IgD-negative memory B cell (primary cell): Measurements from ENCODE around the gene CD7. TPM values are rescaled to one million over a fixed set of nuclear protein-coding genes. Genes with fewer than 3 reads are reported as not detected.
A peak's percentile ranks its signal among the peaks of the same experiment; 100 is the strongest.

ENCODE experiments used
- H3K27ac Mint-ChIP-seq, 3 donors: one replicate each; pipeline ENCODE4 v1.8.0; 2020 to 2022; ENCODE audit warnings: mild to moderate bottlenecking in 3 of 3, mixed read lengths in 3 of 3, moderate library complexity in 1 of 3
- H3K27me3 Mint-ChIP-seq: one replicate; pipeline ENCODE4 v1.8.0; 2021; ENCODE audit warnings: mixed read lengths
- H3K36me3 Mint-ChIP-seq: one replicate; pipeline ENCODE4 v1.8.0; 2020; ENCODE audit warnings: mild to moderate bottlenecking, mixed read lengths
- H3K4me1 Mint-ChIP-seq, 3 donors: one replicate each; pipeline ENCODE4 v1.8.0; 2020 to 2022; ENCODE audit warnings: mixed read lengths in 3 of 3, mild to moderate bottlenecking in 1 of 3
- H3K4me3 Mint-ChIP-seq, 4 donors: one replicate each; pipeline ENCODE4 v1.8.0; 2020 to 2022; ENCODE audit warnings: mild to moderate bottlenecking in 4 of 4, mixed read lengths in 4 of 4, moderate library complexity in 3 of 4
- H3K9me3 Mint-ChIP-seq, 3 donors: one replicate each; pipeline ENCODE4 v1.8.0; 2020 to 2021; ENCODE audit warnings: mixed read lengths in 3 of 3, mild to moderate bottlenecking in 1 of 3
- polyA plus RNA-seq: library from polyadenylated mRNA; unstranded; fragments of 300-500 nt; fragmentation: Illumina TruSeq; gene quantifications from one replicate; pipeline ENCODE4 v1.2.3, GENCODE V29; 2021

The CD7 gene
- polyA plus RNA-seq, 1 donor from 2014 or later, result 4.4 TPM

DNA sequence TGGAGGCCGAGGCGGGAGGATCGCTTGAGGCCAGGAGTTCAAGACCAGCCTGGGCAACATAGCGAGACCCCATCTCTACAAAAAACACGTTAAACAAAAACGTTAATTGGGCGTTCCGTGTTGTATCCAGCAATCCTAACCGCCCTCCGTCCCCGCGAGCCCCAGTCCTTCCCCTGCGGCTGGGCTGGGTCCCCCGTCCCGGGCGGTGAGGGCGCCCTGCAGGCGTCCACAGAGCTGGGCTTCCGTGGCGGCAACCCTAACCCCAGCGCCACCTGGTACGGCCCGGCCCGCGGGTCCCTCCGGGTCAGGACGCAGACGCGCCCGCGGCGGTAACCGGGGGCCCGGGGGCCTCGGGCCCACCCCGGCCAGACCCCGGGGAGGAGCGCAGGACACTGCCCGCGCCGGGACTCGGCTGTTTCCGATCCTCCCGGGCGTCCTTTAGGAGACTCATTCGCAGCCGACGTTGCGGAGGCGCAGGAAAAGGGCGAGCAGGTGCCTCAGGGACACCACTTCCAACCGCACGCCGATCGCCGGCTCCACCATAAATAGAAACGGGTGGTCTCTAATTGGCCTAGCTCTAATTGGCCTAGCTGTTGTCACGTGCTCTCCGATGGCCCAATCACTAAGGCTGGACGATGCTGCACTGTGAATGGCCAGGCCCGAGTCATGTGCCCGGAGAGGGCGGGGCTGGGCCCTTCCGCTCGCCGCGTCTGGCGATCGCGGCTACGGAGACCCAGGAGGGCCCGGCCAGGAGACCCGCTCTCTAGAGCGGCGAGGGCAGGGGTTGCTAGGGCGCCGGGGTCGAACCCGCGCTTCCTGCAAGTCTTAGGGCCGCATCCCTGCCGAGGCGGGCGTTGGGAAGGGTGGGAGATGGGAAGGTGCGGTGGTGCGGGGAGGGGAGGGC is 24.9 kb downstream of the CD7 start:
- Mint-ChIP-seq H3K9me3 (no peaks in the 10 kb centered on the region), H3K4me3 (peak overlapping the region; percentile 88 to 96 (median 92)), H3K36me3 (no peaks in the 10 kb centered on the region), H3K27me3 (no peaks in the 10 kb centered on the region), H3K4me1 (peaks cover 22 to 29% (median 23%) of the 10 kb centered on the region in 3 donors), H3K27ac (peak overlapping the region; percentile 91 to 97 (median 95))

DNA sequence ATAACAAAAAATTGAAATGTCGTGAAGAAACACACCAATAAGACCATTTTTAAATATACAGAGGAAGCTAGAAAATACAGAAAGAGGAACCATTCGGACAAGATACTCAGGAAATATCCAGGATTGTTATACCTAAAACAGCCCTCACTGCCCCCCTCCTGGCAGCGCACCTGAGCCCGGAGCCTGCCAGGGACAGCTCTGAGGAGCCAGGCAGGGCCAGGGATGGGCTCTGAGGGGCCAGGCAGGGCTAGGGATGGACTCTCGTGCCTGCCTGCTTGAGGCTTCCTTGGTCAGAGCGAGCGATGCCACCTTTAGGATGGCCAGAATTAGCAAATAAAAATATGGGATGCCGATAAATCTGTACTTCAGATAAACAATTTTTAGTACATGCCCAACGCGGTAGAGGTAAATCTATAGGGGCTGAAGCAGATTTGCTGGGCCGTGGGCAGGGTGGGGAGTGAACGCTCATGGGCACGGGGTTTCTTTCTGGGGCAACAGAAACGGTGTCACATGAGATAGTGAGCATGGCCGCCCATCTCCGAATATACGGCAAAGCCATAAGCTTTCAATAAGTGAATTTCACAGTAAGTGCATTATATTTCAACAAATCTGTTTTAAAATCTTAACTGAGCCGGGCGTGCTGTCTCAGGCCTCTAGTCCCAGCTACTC is 25.7 kb downstream of the CD7 start:
- Mint-ChIP-seq H3K27me3 (no peaks in the 10 kb centered on the region), H3K27ac (peak overlapping the region; percentile 31 to 80 (median 70)), H3K9me3 (no peaks in the 10 kb centered on the region), H3K36me3 (no peaks in the 10 kb centered on the region), H3K4me3 (peak overlapping the region; percentile 70 to 87 (median 78)), H3K4me1 (peaks cover 21% of the 10 kb centered on the region in 3 donors)

DNA sequence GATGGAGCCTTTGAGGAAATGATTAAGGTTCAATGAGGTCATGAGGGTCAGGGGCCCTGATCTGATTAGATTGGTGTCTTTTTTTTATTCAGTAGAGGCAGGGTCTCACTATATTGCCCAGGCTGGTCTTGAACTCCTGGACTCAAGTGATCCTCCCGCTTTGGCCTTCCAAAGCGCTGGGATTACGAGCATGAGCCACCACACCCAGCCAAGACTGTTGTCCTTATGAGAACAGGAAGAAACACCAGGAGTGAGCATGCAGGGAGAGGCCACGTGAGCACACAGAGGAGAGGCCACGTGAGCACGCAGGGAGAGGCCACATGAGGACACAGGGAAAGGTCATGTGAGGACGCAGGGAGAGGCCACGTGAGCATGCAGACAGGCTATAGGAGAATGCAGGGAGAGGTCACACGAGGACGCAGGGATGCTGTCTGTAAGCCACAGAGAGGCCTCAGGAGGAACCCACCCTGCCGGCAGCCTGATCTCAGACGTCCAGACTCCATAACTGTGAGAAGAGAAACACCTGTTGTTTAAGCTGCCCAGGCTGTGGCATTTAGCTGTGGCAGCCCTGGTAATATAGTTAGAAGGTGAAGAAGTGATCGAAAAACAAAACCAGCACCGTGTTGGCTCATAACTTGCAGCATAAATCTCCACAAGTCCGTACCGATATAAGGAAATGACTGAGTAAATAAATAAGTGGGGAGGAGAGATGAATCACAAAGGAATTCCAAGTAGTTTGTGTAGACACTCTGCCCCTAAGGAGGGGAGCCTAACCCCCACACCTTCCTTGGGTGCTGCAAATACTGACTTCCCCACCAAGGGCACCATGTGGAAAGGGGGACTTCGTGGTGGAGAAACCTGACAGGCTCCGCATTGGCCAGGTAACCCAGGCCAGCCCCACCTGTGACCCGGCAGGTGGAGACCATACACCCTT is 29.3 kb downstream of the CD7 start:
- Mint-ChIP-seq H3K4me1 (peaks cover 5 to 14% (median 10%) of the 10 kb centered on the region in 3 donors), H3K9me3 (no peaks in the 10 kb centered on the region), H3K27me3 (no peaks in the 10 kb centered on the region), H3K36me3 (no peaks in the 10 kb centered on the region), H3K4me3 (peak overlapping the region in 1 of 4 donors; percentile 71), H3K27ac (peak overlapping the region in 1 of 3 donors; percentile 47)

DNA sequence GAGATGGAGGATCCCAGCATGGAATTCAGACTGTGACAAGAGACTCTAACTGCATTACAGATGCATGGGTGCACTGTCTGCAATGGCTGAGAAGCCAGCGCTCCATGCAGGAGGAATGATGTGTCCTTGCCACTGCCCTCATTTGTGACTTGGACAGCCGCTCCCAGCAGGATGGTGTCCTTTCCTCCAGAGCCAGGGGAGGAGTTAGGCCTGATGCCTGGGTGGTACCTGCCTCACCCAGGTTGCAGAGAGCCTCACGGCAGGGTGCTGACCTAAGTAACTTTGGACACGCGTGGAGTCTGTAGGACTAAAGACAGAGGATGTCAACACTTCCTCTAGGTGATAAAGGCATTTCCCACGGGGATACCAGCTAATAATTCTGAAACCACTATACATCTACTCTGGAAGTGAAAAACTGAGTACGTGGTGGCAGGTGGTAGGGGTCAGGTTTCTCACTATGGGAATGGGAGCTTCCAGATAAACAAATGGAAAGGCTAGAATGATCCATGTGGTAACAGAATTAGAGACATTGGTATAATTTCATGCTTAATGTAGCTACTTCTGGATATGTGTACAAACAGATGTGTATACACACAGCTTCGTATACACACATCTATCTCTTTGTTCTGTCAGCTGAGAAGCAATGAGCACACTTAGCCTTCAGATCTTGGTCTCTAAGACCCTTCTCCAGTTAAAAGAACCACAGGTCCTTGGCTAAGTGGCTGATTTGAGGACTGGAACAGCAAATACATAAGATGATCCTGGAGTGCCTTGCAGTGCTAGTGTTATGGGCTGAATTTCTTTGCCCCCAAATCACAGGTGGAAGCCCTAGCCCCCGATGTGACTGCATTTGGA is 30.2 kb downstream of the CD7 start:
- no peaks in the 10 kb centered on the region for H3K36me3 Mint-ChIP-seq
- peak overlapping the region in 2 of 3 donors; percentile 23 to 47 for H3K27ac Mint-ChIP-seq
- H3K27me3 Mint-ChIP-seq, result no peaks in the 10 kb centered on the region
- no peaks in the 10 kb centered on the region for H3K9me3 Mint-ChIP-seq
- peaks cover 0 to 12% (median 8%) of the 10 kb centered on the region in 3 donors for H3K4me1 Mint-ChIP-seq
- peak overlapping the region in 1 of 4 donors; percentile 71 for H3K4me3 Mint-ChIP-seq

DNA sequence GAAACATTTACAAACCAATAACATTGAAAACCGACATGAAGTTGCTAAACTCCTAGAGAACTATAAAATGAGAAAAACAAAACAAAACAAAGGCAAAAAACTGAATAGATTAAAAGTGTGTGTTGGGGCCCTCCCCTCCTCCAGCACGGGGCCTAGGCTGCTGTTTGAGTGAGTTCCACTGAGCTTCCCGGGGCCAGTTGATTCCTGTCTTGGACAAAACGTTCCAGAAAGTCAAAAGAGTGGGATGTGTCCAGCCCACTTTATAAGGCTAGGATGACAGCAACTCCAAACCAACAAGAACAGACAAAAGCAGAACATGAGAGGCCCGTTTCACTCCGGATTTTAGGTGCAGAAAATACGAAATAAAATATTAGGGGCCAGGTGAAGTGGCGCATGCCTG is 32.3 kb downstream of the CD7 start:
- no peaks in the 10 kb centered on the region for H3K27me3 Mint-ChIP-seq
- H3K4me1 Mint-ChIP-seq, result peaks cover 0 to 10% (median 9%) of the 10 kb centered on the region in 3 donors
- H3K27ac Mint-ChIP-seq, result no peak overlapping the region
- no peaks in the 10 kb centered on the region for H3K36me3 Mint-ChIP-seq
- H3K9me3 Mint-ChIP-seq, result no peaks in the 10 kb centered on the region
- H3K4me3 Mint-ChIP-seq, result no peak overlapping the region

DNA sequence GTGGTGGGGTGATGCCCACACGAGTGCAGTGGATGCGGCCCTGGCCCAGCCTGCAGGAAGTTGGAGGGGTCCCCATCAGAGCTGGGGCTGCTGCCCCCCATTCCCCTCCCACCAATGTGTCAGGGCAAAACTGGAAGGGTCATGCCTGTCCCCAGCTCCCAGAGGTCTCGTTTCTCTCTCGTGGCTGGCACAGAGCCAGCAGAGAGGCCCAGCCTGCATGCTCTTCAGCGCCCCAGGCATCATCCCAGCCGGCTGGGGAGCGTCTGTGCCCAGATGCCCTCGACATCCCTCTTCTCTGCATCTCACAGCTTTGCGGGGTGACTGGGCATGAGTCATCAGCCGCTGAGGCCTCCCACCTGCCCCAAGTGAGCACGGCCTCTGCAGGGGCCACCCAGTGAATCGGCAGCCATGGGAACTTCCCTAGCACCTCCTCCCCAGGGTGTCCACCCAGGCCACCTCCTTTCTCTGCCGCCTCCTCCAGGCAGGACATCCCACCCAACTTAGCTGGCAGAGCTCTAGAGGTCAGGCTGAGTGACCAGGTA is 34.1 kb downstream of the CD7 start:
- no peak overlapping the region for H3K4me3 Mint-ChIP-seq
- no peaks in the 10 kb centered on the region for H3K27me3 Mint-ChIP-seq
- H3K27ac Mint-ChIP-seq, result no peak overlapping the region

DNA sequence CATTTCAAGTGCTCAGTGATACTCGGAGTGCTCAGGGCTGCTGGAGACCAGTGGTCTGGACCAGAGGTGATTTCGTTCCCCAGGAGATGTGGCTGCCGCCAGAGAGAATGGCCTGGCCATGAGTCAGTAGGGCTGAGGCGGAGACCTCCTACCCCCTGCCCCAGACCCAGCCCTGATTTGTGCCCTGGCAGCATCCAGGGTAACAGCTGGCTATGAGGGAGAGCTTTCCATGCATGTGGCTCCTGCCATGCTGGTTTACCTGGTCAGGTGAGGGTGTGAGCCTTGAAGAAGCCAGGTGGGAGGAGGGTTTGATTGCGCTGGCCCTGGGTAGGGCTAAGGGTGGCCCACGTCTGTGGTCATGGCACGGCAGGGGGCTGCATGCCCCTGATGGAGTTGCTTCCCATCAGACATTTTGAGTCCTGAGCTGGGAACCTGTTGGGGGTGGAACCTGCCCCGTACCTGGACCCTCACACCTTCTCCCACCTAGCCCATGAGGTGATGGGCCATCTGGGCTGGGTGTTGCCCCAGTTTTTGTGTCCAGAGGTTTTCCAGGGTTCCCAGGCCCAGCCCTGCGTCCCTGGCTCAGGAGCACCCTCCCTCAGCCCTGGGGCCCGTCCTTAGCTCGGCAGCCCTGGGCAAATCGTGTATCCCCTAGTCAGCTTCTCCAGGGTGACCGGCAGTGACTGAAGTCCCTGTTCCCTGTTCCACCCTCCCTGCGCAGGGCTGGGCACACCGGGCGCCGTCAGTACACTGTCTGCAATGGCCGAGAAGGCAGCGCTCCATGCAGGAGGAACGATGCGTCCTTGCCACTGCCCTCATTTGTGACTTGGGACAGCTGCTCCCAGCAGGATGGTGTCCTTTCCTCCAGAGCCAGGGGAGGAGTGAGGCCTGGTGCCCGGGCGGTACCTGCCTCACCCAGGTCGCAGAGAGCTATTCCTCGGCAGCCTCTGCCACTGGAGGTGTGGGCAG is 34.9 kb downstream of the CD7 start:
- H3K4me1 Mint-ChIP-seq, result peaks cover 0 to 10% (median 5%) of the 10 kb centered on the region in 3 donors
- no peaks in the 10 kb centered on the region for H3K27me3 Mint-ChIP-seq
- H3K27ac Mint-ChIP-seq, result no peak overlapping the region
- H3K36me3 Mint-ChIP-seq, result no peaks in the 10 kb centered on the region
- no peaks in the 10 kb centered on the region for H3K9me3 Mint-ChIP-seq
- H3K4me3 Mint-ChIP-seq, result no peak overlapping the region

More for the DNA sequence above, 34.1 kb downstream of the CD7 start:
- H3K36me3 Mint-ChIP-seq, result no peaks in the 10 kb centered on the region
- peaks cover 0 to 10% (median 9%) of the 10 kb centered on the region in 3 donors for H3K4me1 Mint-ChIP-seq
- no peaks in the 10 kb centered on the region for H3K9me3 Mint-ChIP-seq

DNA sequence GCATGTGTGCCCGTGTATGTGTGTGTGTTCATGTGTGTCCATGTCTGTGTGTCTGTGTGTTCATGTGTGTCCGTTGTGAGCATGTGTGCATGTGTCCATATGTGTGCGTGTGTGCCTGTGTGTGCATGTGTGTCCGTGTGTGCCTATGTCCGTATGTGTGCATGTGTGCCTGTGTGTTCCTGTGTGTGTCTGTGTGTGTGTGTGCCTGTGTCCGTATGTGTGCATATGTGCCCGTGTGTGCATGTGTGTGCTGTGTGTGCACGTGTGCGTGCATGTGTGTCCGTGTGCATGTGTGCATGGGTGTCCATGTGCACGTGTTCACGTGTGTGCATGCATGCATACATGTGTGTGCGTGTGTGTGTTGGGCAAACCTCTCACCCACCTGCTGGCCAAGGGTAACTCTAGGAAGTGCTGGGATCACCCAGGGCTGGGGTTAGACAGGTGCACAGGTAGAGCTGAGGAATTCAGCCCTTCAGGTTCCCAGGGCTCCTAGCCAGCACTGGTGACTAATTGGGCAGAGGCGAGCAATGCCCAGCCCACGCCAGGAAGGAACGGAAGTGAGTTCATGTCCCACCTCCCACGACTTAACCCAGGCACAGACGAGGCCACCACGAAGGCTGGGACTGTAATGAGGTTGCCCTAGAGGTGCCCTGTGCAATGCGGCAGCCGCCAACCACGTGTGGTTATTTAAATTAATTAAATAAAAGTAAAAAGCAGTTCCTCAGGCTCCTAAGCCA is 35.7 kb downstream of the CD7 start:
- H3K4me3 Mint-ChIP-seq, result no peak overlapping the region
- no peak overlapping the region for H3K27ac Mint-ChIP-seq
- H3K27me3 Mint-ChIP-seq, result peaks cover 3% of the 10 kb centered on the region
- no peaks in the 10 kb centered on the region for H3K36me3 Mint-ChIP-seq
- H3K9me3 Mint-ChIP-seq, result no peaks in the 10 kb centered on the region
- peaks cover 0 to 4% (median 0%) of the 10 kb centered on the region in 3 donors for H3K4me1 Mint-ChIP-seq

DNA sequence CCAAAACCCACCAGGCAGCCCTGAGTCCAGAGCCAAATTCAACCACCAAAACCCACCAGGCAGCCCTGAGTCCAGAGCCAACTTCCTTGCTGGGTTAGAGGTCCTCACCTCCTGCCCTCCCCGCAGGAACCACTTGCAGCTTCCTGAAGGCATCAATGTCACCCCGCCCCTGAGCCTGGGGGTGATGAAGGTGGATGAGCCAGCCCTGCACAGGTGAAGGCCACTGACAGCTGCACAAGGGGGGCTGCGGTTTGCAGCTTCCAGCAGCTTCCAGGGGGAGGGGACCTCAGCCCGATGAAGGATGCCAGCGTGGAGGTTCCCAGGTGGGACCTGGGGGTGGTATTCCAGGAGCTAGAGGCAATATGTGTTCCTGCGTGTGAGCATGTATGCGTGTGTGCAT is 36.3 kb downstream of the CD7 start:
- peaks cover 5% of the 10 kb centered on the region for H3K27me3 Mint-ChIP-seq
- no peak overlapping the region for H3K4me3 Mint-ChIP-seq
- peaks cover 0 to 4% (median 0%) of the 10 kb centered on the region in 3 donors for H3K4me1 Mint-ChIP-seq
- no peaks in the 10 kb centered on the region for H3K36me3 Mint-ChIP-seq
- peak overlapping the region in 1 of 3 donors; percentile 92 for H3K27ac Mint-ChIP-seq
- no peaks in the 10 kb centered on the region for H3K9me3 Mint-ChIP-seq

DNA sequence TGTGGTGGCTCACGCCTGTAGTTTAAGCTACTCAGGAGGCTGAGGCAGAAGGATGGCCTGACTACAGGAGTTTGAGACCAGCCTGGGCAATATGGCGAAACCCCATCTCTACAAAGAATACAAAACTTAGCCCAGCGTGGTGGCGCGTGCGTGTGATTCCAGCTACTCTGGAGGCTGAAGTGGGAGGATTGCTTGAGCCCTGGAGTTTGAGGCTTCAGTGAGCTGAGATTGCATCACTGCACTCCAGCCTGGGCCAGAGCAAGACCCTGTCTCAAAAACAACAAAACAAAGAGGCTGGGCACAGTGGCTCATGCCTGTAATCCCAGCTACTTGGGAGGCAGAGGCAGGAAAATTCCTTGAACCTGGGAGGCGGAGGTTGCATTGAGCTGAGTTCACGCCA is 36.9 kb downstream of the CD7 start:
- peak overlapping the region in 1 of 3 donors; percentile 92 for H3K27ac Mint-ChIP-seq
- H3K4me3 Mint-ChIP-seq, result no peak overlapping the region
- H3K27me3 Mint-ChIP-seq, result peaks cover 5% of the 10 kb centered on the region
- H3K36me3 Mint-ChIP-seq, result no peaks in the 10 kb centered on the region
- peaks cover 0 to 4% (median 2%) of the 10 kb centered on the region in 3 donors for H3K4me1 Mint-ChIP-seq
- no peaks in the 10 kb centered on the region for H3K9me3 Mint-ChIP-seq

DNA sequence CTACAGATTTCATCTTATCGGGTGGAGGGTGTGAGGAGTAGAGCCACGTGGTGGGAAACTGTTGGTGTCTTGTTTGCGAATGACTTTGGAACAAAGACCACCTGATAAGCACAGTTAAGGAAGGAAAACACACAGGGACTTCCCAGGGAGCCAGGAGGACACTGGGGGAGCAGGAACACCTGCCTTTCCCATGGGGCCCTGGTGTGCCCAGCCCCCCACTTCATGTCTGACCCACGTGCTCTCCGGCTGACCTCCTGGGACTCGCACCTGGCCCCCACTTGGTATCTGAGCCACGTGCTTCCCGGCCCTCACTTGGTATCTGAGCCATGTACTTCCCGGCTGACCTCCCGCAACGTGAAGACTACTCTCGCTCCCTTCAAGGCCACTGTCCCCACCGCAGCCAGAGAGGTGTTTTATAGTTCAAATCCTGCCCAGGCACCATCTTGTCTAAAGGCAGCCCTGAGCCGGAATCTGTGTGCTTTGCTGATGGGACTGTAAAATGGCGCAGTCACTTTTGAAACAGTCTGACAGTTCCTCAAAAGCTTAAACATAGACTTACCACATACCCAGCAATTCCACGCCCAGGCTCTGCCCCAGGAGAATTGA is 38.5 kb downstream of the CD7 start:
- Mint-ChIP-seq H3K36me3 (no peaks in the 10 kb centered on the region), H3K9me3 (no peaks in the 10 kb centered on the region), H3K27ac (peak overlapping the region in 1 of 3 donors; percentile 50), H3K4me3 (peak overlapping the region in 1 of 4 donors; percentile 49), H3K4me1 (peaks cover 0 to 4% (median 2%) of the 10 kb centered on the region in 3 donors), H3K27me3 (peaks cover 9% of the 10 kb centered on the region)

DNA sequence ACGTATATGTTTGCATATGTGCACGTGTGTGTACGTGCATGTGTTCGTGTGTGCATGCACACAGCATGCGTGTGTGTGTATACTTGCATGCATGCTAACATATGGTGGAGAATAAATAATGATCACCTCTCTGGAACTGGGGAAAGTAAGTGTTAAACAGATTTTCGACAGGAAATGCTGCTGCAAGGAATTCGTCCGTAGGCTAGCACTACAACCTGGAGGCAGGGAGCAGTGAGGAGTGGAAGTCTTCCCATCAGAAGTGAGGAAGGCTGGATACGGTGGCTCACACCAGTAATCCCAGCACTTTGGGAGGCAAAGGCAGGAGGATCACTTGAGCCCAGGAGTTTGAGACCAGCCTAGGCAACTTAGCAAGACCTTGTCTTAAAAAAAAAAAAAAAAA is 39.1 kb downstream of the CD7 start:
- Mint-ChIP-seq H3K4me3 (no peak overlapping the region), H3K27ac (no peak overlapping the region)

More for the DNA sequence above, 39.1 kb downstream of the CD7 start:
- no peaks in the 10 kb centered on the region for H3K36me3 Mint-ChIP-seq
- no peaks in the 10 kb centered on the region for H3K9me3 Mint-ChIP-seq
- peaks cover 0 to 4% (median 2%) of the 10 kb centered on the region in 3 donors for H3K4me1 Mint-ChIP-seq
- H3K27me3 Mint-ChIP-seq, result peaks cover 9% of the 10 kb centered on the region
